ENCODE measurements around the gene HERC3. TPM values are rescaled to one million over a fixed set of nuclear protein-coding genes. Genes with fewer than 3 reads are reported as not detected.
A peak's percentile ranks its signal among the peaks of the same experiment; 100 is the strongest.

The HERC3 gene
- polyA plus RNA-seq (ENCODE audit: insufficient read length in 4 of 4) = 10 to 100 TPM; 12.5 to 16.3 (median 15.8) TPM

DNA sequence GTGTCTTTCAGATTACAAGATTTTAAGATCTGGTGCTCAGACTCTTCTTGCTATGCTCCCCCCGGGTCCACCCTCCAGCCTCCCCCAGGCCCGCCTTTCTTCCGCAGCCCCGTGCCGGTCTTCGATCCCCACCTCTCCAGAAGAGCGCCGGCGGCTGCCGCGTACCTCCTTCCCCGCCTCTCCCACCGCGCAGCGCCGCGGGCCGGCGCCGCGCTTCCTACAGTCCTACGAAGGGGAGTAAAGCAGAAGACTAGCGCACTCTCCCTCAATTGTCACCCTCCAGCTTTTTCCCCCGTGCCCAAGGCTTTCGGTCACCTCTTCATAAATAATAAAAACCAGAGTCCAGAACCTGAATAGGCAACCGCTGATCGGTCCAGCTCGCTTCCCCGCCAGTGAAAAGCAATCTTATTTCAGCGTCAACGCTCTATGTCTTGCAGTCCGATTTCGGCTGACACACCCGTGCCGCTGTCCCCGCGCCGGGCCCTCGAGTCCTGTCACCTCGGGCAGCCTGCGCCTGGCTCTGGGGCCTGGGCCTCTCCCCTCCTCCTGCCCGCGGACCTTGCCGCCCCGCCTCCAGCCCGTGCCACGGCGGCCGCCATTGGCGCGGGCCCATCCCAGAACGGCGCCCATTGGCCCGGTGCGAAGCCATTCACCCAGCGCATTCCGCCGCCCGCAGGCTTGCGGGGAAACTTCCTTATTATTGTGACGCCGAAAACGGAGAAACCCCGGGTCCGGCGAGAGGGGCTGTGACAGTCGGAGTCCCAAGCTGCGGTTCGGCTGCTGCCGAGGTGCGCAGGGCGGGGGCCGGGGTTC is at the start of gene HERC3:
Gene HERC3, plus strand, starts transcription at position 694 of the 813 bp plus-strand sequence. CDS start 13,344 bp downstream, outside the sequence.
- peak; percentile 64 to 84 (median 76) for DNase-seq (ENCODE audit: low read depth in 4 of 4, low spot score in 2 of 4)

DNA sequence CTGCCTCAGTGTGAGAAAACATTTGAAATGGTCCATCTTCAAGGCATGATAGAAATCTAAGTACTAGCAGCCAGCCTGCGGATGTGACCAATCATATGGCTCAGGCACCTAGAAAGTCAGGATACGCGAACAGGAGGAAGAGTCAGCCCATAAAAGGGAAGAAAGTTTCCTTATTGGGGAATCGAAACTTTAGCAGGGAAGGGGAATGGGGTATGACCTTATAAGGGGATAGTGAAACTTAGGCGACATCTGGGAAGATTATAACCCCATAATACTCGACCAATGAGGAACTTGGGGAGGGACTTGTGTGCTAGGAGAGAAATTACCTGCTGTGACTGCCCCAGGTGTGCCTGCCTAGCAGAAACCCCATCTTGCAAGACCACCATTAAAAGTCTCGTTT is 42.5 kb upstream of the HERC3 start:
- no peak for DNase-seq (ENCODE audit: low read depth in 4 of 4, low spot score in 2 of 4)

DNA sequence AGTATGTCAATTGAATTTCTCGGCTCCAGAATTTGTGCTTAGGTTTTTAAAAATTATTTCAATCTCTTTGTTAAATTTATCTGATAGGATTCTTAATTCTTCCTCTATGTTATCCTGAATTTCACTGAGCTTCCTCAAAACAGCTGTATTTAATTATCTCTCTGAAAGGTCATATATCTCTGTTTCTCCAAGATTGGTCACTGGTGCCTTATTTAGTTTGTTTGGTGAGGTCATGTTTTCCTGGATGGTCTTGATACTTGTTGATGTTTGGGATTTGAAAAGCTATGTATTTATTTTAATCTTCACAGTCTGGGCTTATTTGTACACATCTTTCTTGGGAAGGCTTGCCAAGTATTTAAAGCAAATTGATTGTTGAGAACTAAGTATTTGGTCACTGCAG is 24.7 kb upstream of the HERC3 start:
- DNase-seq (ENCODE audit: low read depth in 4 of 4, low spot score in 2 of 4) = no peak

DNA sequence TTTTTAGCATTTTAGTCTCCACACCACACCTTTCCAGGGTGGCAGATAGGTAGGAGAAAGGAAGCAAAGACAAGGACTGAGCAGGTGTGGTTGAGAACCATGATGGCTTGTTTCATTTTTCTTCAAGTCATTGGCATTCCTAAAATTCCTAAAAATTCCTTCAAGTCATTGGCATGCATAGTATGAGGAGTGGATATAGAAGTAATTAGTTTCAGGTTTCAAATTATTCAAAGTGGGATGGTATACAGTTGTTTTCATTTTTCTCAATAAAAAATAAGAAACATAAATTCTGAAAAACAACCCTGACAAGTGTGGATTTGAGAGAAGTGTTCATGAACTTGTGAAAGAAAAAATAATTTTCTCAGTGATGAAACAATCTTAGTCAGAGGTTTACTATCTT is 22.3 kb upstream of the HERC3 start:
- no peak for DNase-seq (ENCODE audit: low read depth in 4 of 4, low spot score in 2 of 4)

DNA sequence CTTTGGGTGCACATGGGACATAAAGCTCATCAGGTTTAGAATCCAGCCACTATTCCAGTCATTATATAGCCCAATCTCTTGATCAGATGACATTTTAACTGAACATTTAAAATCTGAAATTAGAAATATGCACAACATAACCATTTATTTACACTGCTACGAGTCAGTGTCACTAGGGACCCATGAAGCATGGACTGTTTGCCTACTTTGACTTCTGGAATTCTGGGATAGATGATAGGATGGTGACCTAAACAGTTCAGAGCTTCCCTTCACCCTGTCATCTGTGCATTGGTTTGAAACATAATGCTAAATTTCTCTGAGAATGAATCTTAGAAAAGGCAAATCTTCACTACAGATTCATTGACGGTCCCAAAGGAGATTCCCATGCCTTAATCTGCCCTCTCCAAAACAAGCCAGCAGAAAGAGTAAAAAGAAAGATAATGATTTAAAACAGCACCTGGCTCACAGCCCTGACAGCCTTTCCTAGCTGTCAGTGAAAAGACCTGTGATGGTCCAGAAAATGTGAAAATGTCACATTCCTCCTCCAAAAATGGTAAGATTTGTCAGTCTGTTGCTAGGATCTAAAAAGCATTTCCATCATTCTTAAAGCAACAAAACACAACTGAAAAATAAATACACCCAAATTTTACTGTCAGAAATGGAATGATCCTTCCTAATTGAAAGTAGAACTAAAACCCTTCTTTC is 18.9 kb upstream of the HERC3 start:
- no peak for DNase-seq (ENCODE audit: low read depth in 4 of 4, low spot score in 2 of 4)

DNA sequence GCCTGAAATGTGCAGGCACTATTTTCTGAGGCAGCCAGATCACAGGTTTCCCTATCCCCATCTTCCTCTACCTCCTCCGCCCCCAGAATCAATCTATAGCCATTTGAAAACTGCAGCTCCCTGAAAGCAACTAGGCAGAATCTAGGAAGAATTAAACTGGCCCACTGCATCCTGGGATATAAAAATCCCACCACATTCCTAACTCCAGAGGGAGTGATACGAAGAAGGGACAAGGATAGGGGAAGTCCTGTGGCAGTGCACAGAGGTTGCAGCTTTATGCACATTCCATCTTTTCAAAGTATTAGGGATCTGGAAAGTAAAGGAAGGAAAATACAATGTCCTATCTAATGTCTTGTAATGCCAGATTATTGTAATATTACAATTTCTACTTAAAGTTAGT is 18.3 kb upstream of the HERC3 start:
- peak in 1 of 4 donors; percentile 10 for DNase-seq (ENCODE audit: low read depth in 4 of 4, low spot score in 2 of 4)

DNA sequence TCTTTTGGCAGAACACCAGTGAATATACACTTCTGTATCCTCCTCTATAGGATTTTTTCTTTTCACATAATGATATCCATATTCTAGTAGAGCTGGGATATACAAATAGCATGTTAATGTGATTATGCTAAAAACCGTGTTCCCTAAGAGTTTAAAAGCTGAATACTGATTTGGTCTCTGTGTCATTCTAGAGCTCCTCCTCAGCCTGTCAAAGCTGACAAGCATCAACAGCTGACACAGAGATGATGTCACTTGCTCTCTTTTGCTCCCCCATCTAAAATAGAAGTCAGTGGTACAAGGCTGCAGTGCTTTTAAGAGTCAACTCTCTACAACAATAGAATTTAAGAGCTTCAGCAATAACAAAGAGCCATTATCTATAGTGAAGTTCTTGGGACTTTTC is 17.1 kb upstream of the HERC3 start:
- no peak for DNase-seq (ENCODE audit: low read depth in 4 of 4, low spot score in 2 of 4)

DNA sequence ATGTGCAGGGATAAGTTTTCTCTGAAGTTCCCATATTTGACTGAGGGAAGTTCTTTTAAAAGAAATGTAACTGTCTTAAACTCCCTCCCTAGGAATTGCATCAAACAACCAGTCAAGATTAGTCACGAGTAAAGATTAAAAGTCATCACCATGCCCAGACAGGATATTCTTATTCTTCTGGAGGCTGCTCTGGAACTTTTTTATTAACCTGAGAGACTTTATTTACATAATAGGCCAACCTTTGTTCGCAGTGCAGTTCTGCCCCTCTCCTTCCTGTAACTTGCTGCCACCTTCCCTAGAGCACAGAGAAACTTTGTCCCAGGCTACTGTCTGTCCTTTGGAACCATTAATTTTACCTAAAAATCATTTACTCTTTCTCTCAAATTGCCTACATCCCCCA is 9.8 kb upstream of the HERC3 start:
- no peak for DNase-seq (ENCODE audit: low read depth in 4 of 4, low spot score in 2 of 4)

DNA sequence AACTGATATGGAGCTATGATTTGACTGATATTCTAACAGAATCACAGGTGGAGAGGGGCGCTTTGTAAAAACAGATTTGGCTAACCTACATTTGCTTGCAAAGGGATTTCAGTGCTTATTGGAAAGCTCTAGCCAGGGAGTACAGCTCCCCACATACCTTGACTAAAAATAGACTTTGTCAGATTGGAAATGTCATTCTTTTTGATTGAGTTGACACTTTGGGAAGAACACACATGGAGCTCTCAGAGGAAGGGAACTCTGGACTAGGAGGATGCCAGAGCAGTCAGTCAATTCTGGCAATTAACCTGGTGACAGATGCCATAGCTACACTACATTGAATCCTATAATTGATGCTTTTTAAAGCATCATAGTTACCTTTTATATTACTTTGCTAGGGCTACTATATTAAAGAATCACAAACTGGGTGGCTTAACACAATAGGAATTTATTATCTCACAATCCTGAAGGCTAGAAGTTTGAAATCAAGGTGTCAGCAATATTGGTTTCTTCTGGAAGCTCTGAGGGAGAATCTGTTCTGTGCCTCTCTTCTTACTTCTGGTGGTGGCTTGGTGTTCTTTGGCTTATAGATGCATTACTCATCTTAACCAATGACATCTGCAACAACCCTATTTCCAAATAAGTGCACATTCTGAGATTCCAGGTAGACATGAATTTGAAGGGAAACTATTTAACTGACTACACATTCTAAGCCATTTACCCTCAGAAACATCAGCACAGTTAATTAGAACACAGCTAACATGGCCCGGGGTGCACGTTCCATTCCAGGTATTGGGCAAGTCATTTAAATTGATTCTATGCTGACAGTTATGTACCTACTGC is 8.4 kb upstream of the HERC3 start:
- DNase-seq (ENCODE audit: low read depth in 4 of 4, low spot score in 2 of 4) = no peak

DNA sequence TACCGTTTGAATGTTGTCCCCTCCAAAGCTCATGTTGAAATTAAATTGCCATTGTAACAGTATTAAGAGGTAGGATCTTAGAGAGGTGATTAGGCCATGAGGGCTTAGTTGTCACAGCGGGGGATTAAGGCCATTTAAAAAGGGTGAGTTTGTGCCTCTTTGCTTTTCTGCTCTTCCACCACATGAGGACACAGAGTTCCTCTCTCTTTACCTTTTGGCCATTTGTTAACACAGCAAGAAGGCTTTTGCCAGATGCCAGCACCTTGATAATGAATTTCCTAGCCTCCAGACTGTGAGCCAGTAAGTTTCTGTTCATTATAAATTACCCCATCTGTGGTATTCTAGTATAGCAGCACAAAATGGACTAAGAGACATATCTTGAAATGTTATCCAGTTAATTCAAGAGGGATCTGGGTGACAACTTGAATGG is 7.8 kb upstream of the HERC3 start:
- no peak for DNase-seq (ENCODE audit: low read depth in 4 of 4, low spot score in 2 of 4)

DNA sequence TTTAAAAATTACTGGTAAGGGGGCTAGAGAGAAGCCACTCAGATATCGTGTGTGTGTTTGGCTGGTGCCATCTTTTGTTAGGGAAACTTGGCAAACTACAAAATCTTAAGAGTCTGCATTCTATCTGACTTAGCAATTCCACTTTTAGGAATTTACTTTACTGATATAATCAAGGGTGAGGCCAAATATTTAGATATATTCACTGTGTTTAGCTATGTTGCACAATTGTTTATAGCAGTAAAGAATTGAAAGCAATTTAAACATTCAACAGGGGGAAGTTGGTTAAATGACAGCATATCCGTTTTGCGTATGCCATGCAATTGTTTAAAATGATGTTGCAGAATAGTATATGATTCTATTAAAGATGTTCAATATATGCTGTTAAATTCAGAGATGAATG is 6.4 kb upstream of the HERC3 start:
- DNase-seq (ENCODE audit: low read depth in 4 of 4, low spot score in 2 of 4) = no peak

DNA sequence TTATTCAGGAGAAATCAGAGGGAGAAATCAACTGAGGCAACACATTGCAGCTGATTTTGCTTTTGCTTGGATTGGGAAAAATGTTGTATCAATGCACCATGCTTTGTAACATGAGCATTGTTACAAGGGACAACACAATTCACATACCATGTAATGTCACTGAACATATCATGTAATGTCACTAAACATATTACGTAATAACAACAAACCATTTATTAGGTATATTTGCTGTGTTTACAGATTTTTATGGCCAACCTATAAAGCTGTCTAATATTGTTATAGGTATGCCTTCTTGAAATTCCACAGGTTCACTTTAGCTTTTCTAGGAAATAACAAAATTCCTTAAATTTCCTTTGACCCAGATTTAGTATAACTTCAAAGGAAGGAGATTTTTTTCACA is 5.0 kb upstream of the HERC3 start:
- DNase-seq (ENCODE audit: low read depth in 4 of 4, low spot score in 2 of 4) = no peak

DNA sequence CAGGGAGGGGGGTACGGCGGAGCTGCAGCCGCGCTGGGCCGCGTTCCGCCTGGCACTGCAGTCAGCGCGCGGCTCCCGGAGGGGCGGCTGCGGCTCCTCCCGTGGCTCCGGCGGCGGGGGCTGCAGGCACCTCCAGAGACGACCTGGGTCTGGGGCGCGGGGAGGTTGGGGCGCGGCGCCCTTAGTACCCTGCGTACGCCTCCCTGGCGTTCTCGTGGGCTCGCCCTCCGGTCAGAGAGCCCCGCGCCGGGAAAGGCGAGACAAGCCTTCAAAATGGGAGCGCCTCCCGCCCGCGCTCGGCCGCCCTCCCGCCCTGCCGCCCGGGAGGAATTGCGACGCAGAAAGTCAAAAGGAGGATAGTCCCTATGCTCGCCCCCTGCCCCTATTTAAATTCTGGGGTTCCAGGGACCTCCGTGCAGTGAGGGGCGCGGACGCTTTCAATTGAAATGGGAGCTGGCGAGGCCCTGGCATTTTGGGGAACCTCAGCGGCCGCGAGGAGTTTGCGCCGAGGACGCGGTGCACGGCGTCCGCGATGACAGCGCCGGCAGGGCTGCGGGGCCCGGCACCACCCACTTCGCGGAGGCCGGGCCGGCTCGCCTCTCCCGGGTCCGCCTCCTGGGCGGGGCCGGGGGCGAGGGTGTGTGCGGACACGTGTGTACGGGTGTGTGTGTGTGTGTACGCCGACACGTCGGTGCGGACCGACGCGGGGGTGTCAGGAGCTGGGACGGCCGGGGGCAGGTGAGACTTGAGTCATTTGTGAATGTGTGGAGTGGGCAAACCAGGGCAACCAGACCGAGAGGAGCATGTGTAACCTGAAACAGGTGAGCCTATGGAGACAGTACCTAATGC is 544 bp downstream of the HERC3 start:
- DNase-seq (ENCODE audit: low read depth in 4 of 4, low spot score in 2 of 4) = peak in 1 of 4 donors; percentile 59

DNA sequence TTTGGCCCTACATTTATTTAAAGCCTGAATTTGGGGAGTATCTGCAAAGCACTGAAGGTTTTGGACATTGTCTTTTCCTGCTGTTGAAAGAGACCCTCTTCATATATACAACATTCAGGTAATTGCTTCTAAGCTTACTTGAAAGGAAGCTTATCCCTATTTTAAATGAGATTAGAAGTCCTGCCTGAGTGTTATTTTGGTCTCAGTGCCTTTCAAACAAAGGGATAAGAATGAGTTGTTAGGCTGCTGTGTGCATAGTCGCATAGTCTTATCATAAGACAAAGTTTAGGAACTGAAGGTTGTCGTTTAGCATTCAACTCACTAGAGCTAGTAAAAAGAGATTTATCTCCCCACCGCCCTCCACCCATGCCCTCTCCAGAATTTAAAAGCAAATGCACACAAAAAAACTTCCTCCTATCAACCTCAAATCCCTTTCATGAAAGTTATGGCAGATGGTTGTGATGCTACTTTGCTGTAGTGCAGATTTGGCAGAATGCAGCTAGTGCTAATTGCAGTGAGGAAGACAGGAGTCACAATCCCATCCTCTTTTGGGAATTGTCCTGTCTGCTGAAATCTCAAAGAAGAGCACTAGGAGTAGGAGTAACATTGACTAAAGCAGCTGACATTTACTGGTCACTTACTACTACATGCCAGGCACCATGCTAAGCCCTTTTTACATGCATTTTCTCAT is 5.8 kb downstream of the HERC3 start:
- no peak for DNase-seq (ENCODE audit: low read depth in 4 of 4, low spot score in 2 of 4)

DNA sequence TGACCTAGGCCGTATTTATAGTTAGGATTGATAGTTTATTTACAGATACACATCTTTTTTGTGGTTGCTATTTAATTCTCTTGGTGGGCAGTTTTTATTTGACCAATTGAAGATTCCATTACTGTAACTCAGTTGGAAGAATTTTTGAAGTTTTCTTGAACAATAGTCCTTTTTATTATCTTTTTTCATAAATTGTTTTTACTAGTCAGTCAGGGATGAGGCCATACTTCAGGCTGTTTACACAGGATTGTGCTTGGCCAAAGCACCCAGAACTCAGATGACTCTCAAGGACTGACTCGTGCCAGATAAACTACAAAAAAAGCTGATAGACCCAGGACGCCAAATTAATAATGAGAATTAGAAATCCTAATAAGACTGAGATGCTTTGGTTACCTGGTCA is 7.0 kb downstream of the HERC3 start:
- DNase-seq (ENCODE audit: low read depth in 4 of 4, low spot score in 2 of 4) = no peak

DNA sequence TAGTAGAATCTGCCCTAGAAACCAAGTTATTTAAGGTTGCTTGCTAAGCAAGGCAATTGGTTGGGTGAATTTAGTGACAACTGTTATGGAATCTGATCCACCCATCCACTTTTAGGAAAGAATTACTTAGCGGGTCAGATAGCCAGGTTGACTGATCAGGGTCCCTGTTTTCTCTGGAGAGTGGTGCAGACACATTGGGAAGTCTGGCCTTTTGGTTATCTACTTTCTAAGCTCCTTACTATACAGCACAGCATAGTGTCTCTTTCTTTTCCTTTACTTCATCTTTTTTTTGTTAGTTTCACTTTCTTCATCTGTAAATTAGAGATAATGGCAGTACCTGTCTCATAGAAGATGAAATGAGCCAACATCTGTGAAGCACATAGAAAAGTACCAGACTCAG is 7.4 kb downstream of the HERC3 start:
- DNase-seq (ENCODE audit: low read depth in 4 of 4, low spot score in 2 of 4) = no peak

DNA sequence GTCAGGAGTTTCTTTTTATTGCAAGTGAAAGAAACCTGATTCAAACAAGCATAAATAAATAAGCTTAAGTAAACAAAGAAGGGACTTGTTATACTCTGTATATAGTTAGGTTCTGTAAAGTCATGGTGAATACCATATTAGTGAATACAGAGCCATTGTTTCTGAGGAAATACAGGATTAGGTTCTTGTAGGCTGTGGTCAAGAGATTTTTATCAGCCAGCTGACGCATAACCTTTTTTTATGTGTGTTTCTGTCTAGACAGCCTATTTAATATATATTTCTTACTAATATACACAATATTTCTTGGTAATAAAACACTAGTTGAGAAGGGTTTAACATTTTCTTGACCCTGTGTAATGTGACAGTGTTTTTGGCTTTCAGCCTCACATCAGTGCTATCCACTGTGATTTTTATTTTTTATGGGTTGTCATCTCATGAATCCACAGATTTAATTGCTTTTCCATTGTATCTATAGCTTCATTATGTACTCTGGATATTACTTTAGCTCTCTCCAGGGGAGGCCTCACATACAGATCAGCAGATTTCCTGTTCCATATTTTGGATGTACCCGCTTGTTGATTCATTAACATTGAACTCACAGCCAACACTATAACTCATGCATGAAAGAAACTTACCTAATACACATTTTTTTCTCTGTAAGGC is 8.0 kb downstream of the HERC3 start:
- no peak for DNase-seq (ENCODE audit: low read depth in 4 of 4, low spot score in 2 of 4)

DNA sequence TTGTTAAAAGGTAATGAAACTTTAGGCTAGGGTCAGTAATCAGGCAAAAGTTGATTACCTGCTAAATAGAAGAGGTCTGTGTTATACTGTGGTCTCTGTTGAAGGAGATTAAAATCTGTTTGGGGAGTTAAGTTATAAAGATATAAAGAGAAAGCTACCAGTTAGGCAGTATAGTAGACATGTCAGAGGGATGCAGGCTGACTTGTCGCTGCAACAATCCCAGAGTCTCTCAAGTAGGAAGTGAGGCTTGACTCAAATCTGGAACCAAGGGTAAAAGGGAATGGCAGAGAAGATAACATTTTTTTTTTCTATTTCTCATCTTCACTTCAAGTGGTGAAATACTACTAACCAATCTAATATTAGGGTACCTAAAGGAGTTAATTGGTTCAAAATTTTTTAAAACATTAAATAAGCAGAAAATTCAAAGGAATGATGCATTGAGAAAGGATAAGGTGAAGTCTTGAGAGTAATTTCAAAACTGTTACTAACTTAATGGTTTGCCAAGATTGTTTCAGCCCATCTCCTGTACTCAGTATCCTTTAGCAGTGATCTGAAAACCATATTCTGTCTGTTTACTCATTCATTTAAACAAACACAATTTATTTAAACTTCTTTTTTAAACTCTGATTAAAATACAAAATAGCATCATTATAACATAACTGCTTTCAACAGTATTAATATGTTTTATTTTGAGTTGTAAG is 12.8 kb downstream of the HERC3 start:
- no peak for DNase-seq (ENCODE audit: low read depth in 4 of 4, low spot score in 2 of 4)

All from left renal cortex interstitium (tissue), 4 donors.